Esophagus squamous epithelium (tissue), 5 donors: Measurements from ENCODE around the gene GIGYF2. TPM values are rescaled to one million over a fixed set of nuclear protein-coding genes. Genes with fewer than 3 reads are reported as not detected.

Experiments used
- DNase-seq: peaks from one replicate; lab custom pipeline; 2025; lab: John Stamatoyannopoulos, UW
- H3K27ac ChIP-seq, 4 donors: fragments of 200-600 bp; sonication (generic); one replicate each; pipeline ENCODE4 v1.5.1; 2016 to 2019; ENCODE audit warnings: mild to moderate bottlenecking in 1 of 4
- H3K27me3 ChIP-seq, 4 donors: fragments of 200-600 bp; sonication (generic); 1 replicate in 3 of 4; 2 replicates in 1 of 4; pipeline versions ENCODE4 v1.5.1 to v1.6.0; 2017 to 2021; ENCODE audit warnings: antibody characterized with exemption in 1 of 4
- H3K36me3 ChIP-seq, 3 donors: fragments of 200-600 bp; sonication (generic); one replicate each; pipeline ENCODE4 v1.5.1; 2016 to 2019
- H3K4me1 ChIP-seq, 3 donors: fragments of 200-600 bp; sonication (generic); one replicate each; pipeline ENCODE4 v1.5.1; 2017 to 2019
- H3K4me3 ChIP-seq, 4 donors: fragments of 200-600 bp; sonication (generic); 1 replicate in 3 of 4; 2 replicates in 1 of 4; pipeline ENCODE4 v1.5.1; 2016 to 2019; ENCODE audit warnings: mild to moderate bottlenecking in 2 of 4, moderate library complexity in 1 of 4
- H3K9me3 ChIP-seq, 3 donors: fragments of 200-600 bp; sonication (generic); one replicate each; pipeline ENCODE4 v1.5.1; 2016 to 2019
- CTCF ChIP-seq, 6 experiments: fragments of 450-650 bp in 4 of 6; fragments of 200-600 bp in 2 of 6; sonication (generic) in 2 of 6; IDR thresholded peaks; one replicate each; pipeline ENCODE4 v1.5.1; 2016 to 2019; ENCODE audit warnings: antibody characterized with exemption in 6 of 6, mild to moderate bottlenecking in 4 of 6, moderate library complexity in 4 of 6
- POLR2A ChIP-seq, 4 donors: fragments of 450-650 bp; IDR thresholded peaks; one replicate each; pipeline ENCODE4 v1.6.1; 2017; ENCODE audit warnings: antibody characterized with exemption in 4 of 4, mild to moderate bottlenecking in 4 of 4, moderate library complexity in 3 of 4
- WGBS, 2 donors: methylation state at CpG; one replicate each; pipeline ENCODE4 v1.1.5; 2018; 5-methylcytosine and 5-hydroxymethylcytosine counted together
- intact Hi-C: fragments of 100-400 bp; cut with DNase I; formaldehyde crosslinking; loops from one replicate; pipeline ENCODE4 v1.15.0; 2022
- total RNA-seq, 4 donors: library from RNA; depleted of rRNA; stranded (reverse); fragments of >200 nt; gene quantifications; one replicate each; pipeline ENCODE4 v1.1.0, GENCODE V29; 2016
- donor health status: DM: yes; HTN: yes; CAD: no.

GIGYF2 gene
- total RNA-seq, 4 donors from 2014 or later: 48.7 to 79.0 (median 62.0) TPM

- Histone ChIP-seq H3K4me1 (no peaks in the 10 kb centered on the region), H3K27ac (no peak overlapping the region), H3K4me3 (no peak overlapping the region), H3K27me3 (no peaks in the 10 kb centered on the region), H3K9me3 (no peaks in the 10 kb centered on the region), H3K36me3 (peaks cover 0 to 55% (median 0%) of the 10 kb centered on the region in 3 donors)
- no peak for TF ChIP-seq CTCF (IDR thresholded peaks at IDR 0.05)
- TF ChIP-seq POLR2A (IDR thresholded peaks at IDR 0.05): no peak
- DNase-seq: no peak
- intact Hi-C loops: no loop called here
Observed at GRCh38 chr2:232783278-232783677, 86.1 kb downstream of the GIGYF2 start.

- Histone ChIP-seq H3K4me3 (no peak overlapping the region), H3K36me3 (peaks cover 12 to 81% (median 20%) of the 10 kb centered on the region in 3 donors), H3K9me3 (no peaks in the 10 kb centered on the region), H3K4me1 (peaks cover 0 to under 1% (median 0%) of the 10 kb centered on the region in 3 donors), H3K27me3 (no peaks in the 10 kb centered on the region), H3K27ac (no peak overlapping the region)
- TF ChIP-seq CTCF (IDR thresholded peaks at IDR 0.05): no peak
- no peak for TF ChIP-seq POLR2A (IDR thresholded peaks at IDR 0.05)
- no peak for DNase-seq
- intact Hi-C loops: no loop called here
Observed at GRCh38 chr2:232787806-232788205, 90.7 kb downstream of the GIGYF2 start.

GRCh38 chr2:232789082-232789481 lies 92.0 kb downstream of the GIGYF2 start:
- 94 to 96% methylated on average over 4 of the region's 4 CpGs for WGBS, 2 donors
- H3K4me1 ChIP-seq: peaks cover 0 to 6% (median 0%) of the 10 kb centered on the region in 3 donors
- peaks cover 12 to 89% (median 23%) of the 10 kb centered on the region in 3 donors for H3K36me3 ChIP-seq
- H3K4me3 ChIP-seq: no peak overlapping the region
- intact Hi-C loops: no loop called here
- no peak overlapping the region for H3K27ac ChIP-seq
- DNase-seq: no peak
- no peak for TF ChIP-seq CTCF (IDR thresholded peaks at IDR 0.05)
- no peak for TF ChIP-seq POLR2A (IDR thresholded peaks at IDR 0.05)
- no peaks in the 10 kb centered on the region for H3K27me3 ChIP-seq
- H3K9me3 ChIP-seq: no peaks in the 10 kb centered on the region

- TF ChIP-seq CTCF (IDR thresholded peaks at IDR 0.05) (no peak), POLR2A (IDR thresholded peaks at IDR 0.05) (no peak)
- intact Hi-C loops: no loop called here
- no peak overlapping the region for H3K27ac ChIP-seq
- no peaks in the 10 kb centered on the region for H3K9me3 ChIP-seq
- H3K4me1 ChIP-seq: peaks cover 0 to 6% (median 0%) of the 10 kb centered on the region in 3 donors
- DNase-seq: no peak
- no peak overlapping the region for H3K4me3 ChIP-seq
- peaks cover 12 to 93% (median 27%) of the 10 kb centered on the region in 3 donors for H3K36me3 ChIP-seq
- no peaks in the 10 kb centered on the region for H3K27me3 ChIP-seq
- WGBS, 2 donors: 82 to 92% methylated on average over 4 of the region's 4 CpGs
Observed at GRCh38 chr2:232791518-232791917, 94.4 kb downstream of the GIGYF2 start.

GRCh38 chr2:232793271-232793670 lies 96.1 kb downstream of the GIGYF2 start:
- H3K4me1 ChIP-seq: peaks cover 0 to 6% (median 0%) of the 10 kb centered on the region in 3 donors
- H3K27ac ChIP-seq: no peak overlapping the region
- H3K9me3 ChIP-seq: no peaks in the 10 kb centered on the region
- WGBS, 2 donors: 59 to 82% methylated on average over 4 of the region's 4 CpGs
- no peak for TF ChIP-seq POLR2A (IDR thresholded peaks at IDR 0.05)
- no peak for TF ChIP-seq CTCF (IDR thresholded peaks at IDR 0.05)
- intact Hi-C loops: no loop called here
- H3K4me3 ChIP-seq: no peak overlapping the region
- H3K27me3 ChIP-seq: no peaks in the 10 kb centered on the region
- no peak for DNase-seq
- peaks cover 12 to 93% (median 33%) of the 10 kb centered on the region in 3 donors for H3K36me3 ChIP-seq
